Measurements from ENCODE around the gene NBEA.

Gene NBEA

DNA sequence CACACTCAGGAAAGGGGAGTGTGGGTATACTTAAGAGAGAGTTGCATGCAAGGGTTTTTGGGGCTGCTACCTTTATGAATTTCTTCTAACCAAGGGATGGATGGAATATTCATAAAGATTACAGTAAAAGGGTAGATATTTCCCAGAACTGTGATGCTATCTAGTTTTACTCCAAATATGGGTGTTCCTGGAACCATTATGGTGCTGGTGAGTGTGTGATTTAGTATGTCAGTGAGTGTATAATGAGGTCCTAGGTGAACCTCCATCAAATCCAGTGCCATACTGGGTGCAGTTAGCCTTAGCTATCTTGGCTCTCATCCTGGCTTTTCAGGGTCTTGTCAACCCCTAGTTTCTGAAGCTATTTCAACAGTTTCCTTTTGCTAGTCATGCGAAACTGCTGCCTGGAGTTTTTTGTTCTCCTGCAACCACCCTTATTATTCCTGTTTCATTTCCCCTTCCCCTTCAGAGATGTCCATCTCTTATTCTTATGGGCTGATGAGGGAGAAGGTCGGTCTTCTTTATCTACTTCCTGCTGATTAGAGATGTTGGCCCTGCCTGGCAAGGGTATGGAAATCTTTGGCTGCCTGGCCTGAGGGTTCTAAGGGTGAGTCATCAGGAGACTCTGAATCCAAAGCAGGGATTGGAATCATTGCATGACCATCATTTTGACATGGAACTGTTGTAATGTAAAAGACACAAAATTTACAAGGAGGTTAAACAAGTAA is 202.3 kb downstream of the NBEA start:
- no peaks in the 10 kb centered on the region for H3K9me3 ChIP-seq (ENCODE audit: insufficient read depth, low read depth, low read length)
- H3K4me1 ChIP-seq (ENCODE audit: insufficient read depth, low read length) = no peaks in the 10 kb centered on the region
- H3K27me3 ChIP-seq (ENCODE audit: insufficient read depth, low read length) = no peaks in the 10 kb centered on the region
- H3K36me3 ChIP-seq (ENCODE audit: insufficient read depth, low read depth, low read length) = peaks cover 24% of the 10 kb centered on the region; the same call in 1 of the 2 replicates
- H3K9ac ChIP-seq (ENCODE audit: low read depth, low read length) = no peak overlapping the region
- H3K27ac ChIP-seq (ENCODE audit: low read length) = no peak overlapping the region
- no peak overlapping the region for H3K4me3 ChIP-seq (ENCODE audit: low read length)

GRCh38 chr13:35146686-35147085 is 204.6 kb downstream of the NBEA start:
- Histone ChIP-seq H3K4me1 (ENCODE audit: insufficient read depth, low read length) (no peaks in the 10 kb centered on the region), H3K4me3 (ENCODE audit: low read length) (no peak overlapping the region), H3K36me3 (ENCODE audit: insufficient read depth, low read depth, low read length) (peaks cover 20% of the 10 kb centered on the region; the same call in 1 of the 2 replicates), H3K27ac (ENCODE audit: low read length) (no peak overlapping the region), H3K9me3 (ENCODE audit: insufficient read depth, low read depth, low read length) (no peaks in the 10 kb centered on the region), H3K27me3 (ENCODE audit: insufficient read depth, low read length) (no peaks in the 10 kb centered on the region), H3K9ac (ENCODE audit: low read depth, low read length) (no peak overlapping the region)

GRCh38 chr13:35157143-35157755 is 215.2 kb downstream of the NBEA start:
- Histone ChIP-seq H3K9ac (ENCODE audit: low read depth, low read length) (no peak overlapping the region), H3K9me3 (ENCODE audit: insufficient read depth, low read depth, low read length) (no peaks in the 10 kb centered on the region), H3K27me3 (ENCODE audit: insufficient read depth, low read length) (no peaks in the 10 kb centered on the region), H3K27ac (ENCODE audit: low read length) (no peak overlapping the region), H3K4me1 (ENCODE audit: insufficient read depth, low read length) (no peaks in the 10 kb centered on the region), H3K36me3 (ENCODE audit: insufficient read depth, low read depth, low read length) (peaks cover 30% of the 10 kb centered on the region), H3K4me3 (ENCODE audit: low read length) (no peak overlapping the region)

- no peak overlapping the region for H3K4me3 ChIP-seq (ENCODE audit: low read length)
- H3K4me1 ChIP-seq (ENCODE audit: insufficient read depth, low read length) = no peaks in the 10 kb centered on the region
- H3K36me3 ChIP-seq (ENCODE audit: insufficient read depth, low read depth, low read length) = peaks cover 30% of the 10 kb centered on the region
- H3K9ac ChIP-seq (ENCODE audit: low read depth, low read length) = no peak overlapping the region
- H3K9me3 ChIP-seq (ENCODE audit: insufficient read depth, low read depth, low read length) = no peaks in the 10 kb centered on the region
- no peaks in the 10 kb centered on the region for H3K27me3 ChIP-seq (ENCODE audit: insufficient read depth, low read length)
- no peak overlapping the region for H3K27ac ChIP-seq (ENCODE audit: low read length)
These were observed 217.0 kb downstream of the NBEA start for GRCh38 chr13:35159041-35159440.

- peaks cover 27% of the 10 kb centered on the region for H3K36me3 ChIP-seq (ENCODE audit: insufficient read depth, low read depth, low read length)
- H3K9ac ChIP-seq (ENCODE audit: low read depth, low read length) = no peak overlapping the region
- H3K4me1 ChIP-seq (ENCODE audit: insufficient read depth, low read length) = no peaks in the 10 kb centered on the region
- no peaks in the 10 kb centered on the region for H3K27me3 ChIP-seq (ENCODE audit: insufficient read depth, low read length)
- H3K9me3 ChIP-seq (ENCODE audit: insufficient read depth, low read depth, low read length) = no peaks in the 10 kb centered on the region
- H3K27ac ChIP-seq (ENCODE audit: low read length) = no peak overlapping the region
- H3K4me3 ChIP-seq (ENCODE audit: low read length) = no peak overlapping the region
These were observed 218.8 kb downstream of the NBEA start for GRCh38 chr13:35160896-35161295.

- Histone ChIP-seq H3K9ac (ENCODE audit: low read depth, low read length) (no peak overlapping the region), H3K36me3 (ENCODE audit: insufficient read depth, low read depth, low read length) (peaks cover 22% of the 10 kb centered on the region), H3K27ac (ENCODE audit: low read length) (no peak overlapping the region), H3K27me3 (ENCODE audit: insufficient read depth, low read length) (no peaks in the 10 kb centered on the region), H3K4me3 (ENCODE audit: low read length) (no peak overlapping the region), H3K9me3 (ENCODE audit: insufficient read depth, low read depth, low read length) (no peaks in the 10 kb centered on the region), H3K4me1 (ENCODE audit: insufficient read depth, low read length) (no peaks in the 10 kb centered on the region)
These were observed 220.3 kb downstream of the NBEA start for GRCh38 chr13:35162420-35162819.

DNA sequence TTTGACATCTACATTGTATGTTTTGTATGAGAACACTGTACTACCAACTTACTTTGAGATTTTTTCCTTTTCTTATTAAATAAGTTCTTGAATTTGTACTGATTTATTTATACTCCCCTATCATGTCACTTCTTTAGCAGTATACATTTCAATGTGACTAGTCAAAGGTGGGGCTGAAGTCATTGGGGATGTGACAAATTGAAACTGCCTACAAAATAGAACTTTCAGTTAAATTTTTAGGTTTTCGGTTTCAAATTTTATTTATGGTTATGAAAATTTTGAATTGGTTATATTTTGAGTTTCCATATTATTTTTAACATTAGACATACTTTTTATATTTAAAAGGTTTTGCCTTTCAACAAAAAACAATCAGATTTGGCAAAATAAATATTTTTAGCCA is 221.6 kb downstream of the NBEA start:
- Histone ChIP-seq H3K27me3 (ENCODE audit: insufficient read depth, low read length) (no peaks in the 10 kb centered on the region), H3K4me3 (ENCODE audit: low read length) (no peak overlapping the region), H3K4me1 (ENCODE audit: insufficient read depth, low read length) (no peaks in the 10 kb centered on the region), H3K27ac (ENCODE audit: low read length) (no peak overlapping the region), H3K9ac (ENCODE audit: low read depth, low read length) (no peak overlapping the region), H3K9me3 (ENCODE audit: insufficient read depth, low read depth, low read length) (no peaks in the 10 kb centered on the region), H3K36me3 (ENCODE audit: insufficient read depth, low read depth, low read length) (peaks cover 22% of the 10 kb centered on the region)

GRCh38 chr13:35164324-35164932 is 222.4 kb downstream of the NBEA start:
- Histone ChIP-seq H3K9me3 (ENCODE audit: insufficient read depth, low read depth, low read length) (no peaks in the 10 kb centered on the region), H3K36me3 (ENCODE audit: insufficient read depth, low read depth, low read length) (peaks cover 14% of the 10 kb centered on the region), H3K4me3 (ENCODE audit: low read length) (no peak overlapping the region), H3K4me1 (ENCODE audit: insufficient read depth, low read length) (no peaks in the 10 kb centered on the region), H3K9ac (ENCODE audit: low read depth, low read length) (no peak overlapping the region), H3K27ac (ENCODE audit: low read length) (no peak overlapping the region), H3K27me3 (ENCODE audit: insufficient read depth, low read length) (no peaks in the 10 kb centered on the region)

- no peak overlapping the region for H3K4me3 ChIP-seq (ENCODE audit: low read length)
- peaks cover 7% of the 10 kb centered on the region; the same call in 1 of the 2 replicates for H3K36me3 ChIP-seq (ENCODE audit: insufficient read depth, low read depth, low read length)
- no peaks in the 10 kb centered on the region for H3K9me3 ChIP-seq (ENCODE audit: insufficient read depth, low read depth, low read length)
- H3K27ac ChIP-seq (ENCODE audit: low read length) = no peak overlapping the region
- no peaks in the 10 kb centered on the region for H3K4me1 ChIP-seq (ENCODE audit: insufficient read depth, low read length)
- no peaks in the 10 kb centered on the region for H3K27me3 ChIP-seq (ENCODE audit: insufficient read depth, low read length)
- no peak overlapping the region for H3K9ac ChIP-seq (ENCODE audit: low read depth, low read length)
These were observed 223.1 kb downstream of the NBEA start for GRCh38 chr13:35165205-35165604.

DNA sequence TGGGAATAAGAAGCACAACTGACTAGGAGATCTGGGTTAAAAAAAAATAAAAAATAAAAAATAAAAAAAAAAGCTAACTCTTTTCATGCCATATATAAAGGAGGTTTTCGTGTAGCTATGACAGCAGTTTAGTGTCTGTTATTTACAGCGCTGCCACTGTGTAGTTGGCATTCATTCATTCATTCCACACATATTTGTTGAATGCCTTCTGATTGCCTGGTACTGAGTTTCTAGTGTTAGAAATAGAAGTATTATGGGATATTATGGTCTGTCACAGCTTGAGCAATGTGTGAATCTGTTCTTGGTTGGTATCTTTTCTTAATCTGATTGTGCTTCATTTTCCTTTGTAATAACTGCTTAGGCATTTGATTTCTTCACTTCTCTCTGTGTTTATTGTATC is 237.4 kb downstream of the NBEA start:
- H3K27me3 ChIP-seq (ENCODE audit: insufficient read depth, low read length) = no peaks in the 10 kb centered on the region
- no peak overlapping the region for H3K27ac ChIP-seq (ENCODE audit: low read length)
- no peak overlapping the region for H3K4me3 ChIP-seq (ENCODE audit: low read length)
- peaks cover 29% of the 10 kb centered on the region; the same call in 1 of the 2 replicates for H3K36me3 ChIP-seq (ENCODE audit: insufficient read depth, low read depth, low read length)
- no peak overlapping the region for H3K9ac ChIP-seq (ENCODE audit: low read depth, low read length)
- H3K9me3 ChIP-seq (ENCODE audit: insufficient read depth, low read depth, low read length) = no peaks in the 10 kb centered on the region
- H3K4me1 ChIP-seq (ENCODE audit: insufficient read depth, low read length) = no peaks in the 10 kb centered on the region

DNA sequence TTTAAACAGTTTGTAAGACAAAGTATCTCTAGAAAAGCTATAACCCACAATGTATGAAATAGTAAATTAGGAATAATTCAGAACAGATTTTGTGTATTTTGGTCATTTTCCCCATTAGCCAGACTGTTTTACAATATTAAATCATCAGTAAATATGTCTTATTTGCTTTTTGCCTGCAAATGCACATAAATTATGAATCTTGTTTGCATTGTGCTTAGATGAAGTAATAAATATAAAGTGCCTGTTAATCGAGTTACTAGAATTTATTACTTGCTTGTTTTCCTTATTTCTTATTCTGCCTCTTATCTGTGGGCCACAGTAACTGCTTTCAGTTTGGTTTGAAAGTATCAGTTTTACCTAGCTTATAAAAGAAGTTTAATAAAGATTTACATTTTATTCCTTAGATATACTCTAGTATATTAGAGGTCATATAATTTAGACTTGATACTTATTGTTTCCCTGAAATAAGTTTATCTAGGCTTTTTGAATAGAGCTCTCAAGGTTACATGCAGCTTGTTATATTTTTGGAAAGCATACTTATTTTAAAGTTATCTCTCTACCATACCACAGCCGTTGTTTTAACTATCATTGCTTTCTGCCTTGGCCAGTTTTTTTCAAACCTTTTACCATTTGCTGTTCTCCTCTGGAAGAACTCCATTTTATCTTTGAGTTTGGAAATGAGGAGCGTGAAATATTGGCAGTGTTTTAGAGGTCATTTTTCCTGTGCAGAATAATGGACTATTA is 238.0 kb downstream of the NBEA start:
- Histone ChIP-seq H3K36me3 (ENCODE audit: insufficient read depth, low read depth, low read length) (peaks cover 34% of the 10 kb centered on the region; the same call in 1 of the 2 replicates), H3K27me3 (ENCODE audit: insufficient read depth, low read length) (no peaks in the 10 kb centered on the region), H3K4me1 (ENCODE audit: insufficient read depth, low read length) (no peaks in the 10 kb centered on the region), H3K27ac (ENCODE audit: low read length) (no peak overlapping the region), H3K4me3 (ENCODE audit: low read length) (no peak overlapping the region), H3K9ac (ENCODE audit: low read depth, low read length) (no peak overlapping the region), H3K9me3 (ENCODE audit: insufficient read depth, low read depth, low read length) (no peaks in the 10 kb centered on the region)
